ENCODE results near the gene CPM. TPM values are rescaled to one million over a fixed set of nuclear protein-coding genes. Genes with fewer than 3 reads are reported as not detected.

Gene CPM
- total and polyA plus RNA-seq, 2 of the 4 experiments (the other 2 are of a cell fraction) = 2.0 to 8.8 TPM

DNA sequence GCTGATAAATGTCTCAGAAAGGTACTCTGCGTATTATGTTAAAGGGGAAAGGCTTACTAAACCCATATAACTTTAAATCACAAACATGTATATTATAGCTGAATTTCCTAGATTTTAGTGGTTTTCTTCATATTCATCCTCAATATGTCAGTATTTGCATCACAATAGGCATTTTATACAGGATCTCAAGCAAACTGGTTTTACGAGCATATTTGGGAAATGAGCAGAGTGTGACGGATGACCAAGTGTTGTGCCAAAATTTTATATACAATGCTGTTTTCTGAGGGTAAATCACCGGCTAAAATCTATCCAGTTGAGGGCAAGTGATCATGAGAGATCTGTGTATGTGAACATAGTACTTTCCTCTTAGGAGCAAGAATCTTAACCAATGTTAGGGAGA is 8.4 kb downstream of the CPM start:
- ATAC-seq (ENCODE audit: low read depth) (no peak), DNase-seq (no peak)
- Histone ChIP-seq H3K23ac (ENCODE audit: low read depth, low read length) (no peak overlapping the region), H2AK5ac (ENCODE audit: low read depth, low read length) (no peak overlapping the region), H4K5ac (ENCODE audit: low read depth, low read length) (no peak overlapping the region), H3K4me1 (ENCODE audit: control insufficient read depth, insufficient read depth, low read length) (no peaks in the 10 kb centered on the region), H2AFZ (replicated peaks; ENCODE audit: low read length, poor library complexity) (no peak overlapping the region), H3K9me1 (ENCODE audit: insufficient read depth, low read length) (no peaks in the 10 kb centered on the region), H3K4ac (ENCODE audit: low read depth, low read length) (no peak overlapping the region), H3K18ac (ENCODE audit: low read depth, low read length) (no peak overlapping the region), H3K56ac (ENCODE audit: extremely low read depth, insufficient read depth, low read length) (no peak overlapping the region), H3K9ac (ENCODE audit: low read depth, low read length) (no peak overlapping the region), H2BK120ac (ENCODE audit: low read depth, low read length) (no peak overlapping the region), H4K20me1 (ENCODE audit: insufficient read depth, low read length) (no peaks in the 10 kb centered on the region), H3K9me3 (ENCODE audit: control insufficient read depth, insufficient read depth, low read length) (no peaks in the 10 kb centered on the region), H4K91ac (ENCODE audit: insufficient read depth, low read depth, low read length) (no peak overlapping the region), H2AK9ac (replicated peaks; ENCODE audit: low read depth, low read length, poor library complexity) (no peak overlapping the region), H2BK5ac (ENCODE audit: low read depth, low read length, poor library complexity, severe bottlenecking) (no peak overlapping the region), H4K8ac (ENCODE audit: low read depth in 2 of 2, low read length in 2 of 2) (no peak overlapping the region), H3K14ac (replicated peaks; ENCODE audit: low read depth, low read length) (no peak overlapping the region), H2BK20ac (ENCODE audit: low read depth, low read length) (no peak overlapping the region), H3K27me3 (ENCODE audit: control insufficient read depth, insufficient read depth, low read length) (no peaks in the 10 kb centered on the region), H3K27ac (ENCODE audit: insufficient read depth, low read length) (no peak overlapping the region), H3K36me3 (ENCODE audit: control insufficient read depth, insufficient read depth, low read length) (no peaks in the 10 kb centered on the region), H3K4me3 (ENCODE audit: insufficient read depth, low read depth, low read length) (no peak overlapping the region), H3K79me1 (ENCODE audit: low read depth in 1 of 2, low read length in 2 of 2) (no peaks in the 10 kb centered on the region), H3K4me2 (ENCODE audit: low read depth, low read length) (no peak overlapping the region), H2BK15ac (ENCODE audit: low read depth, low read length) (no peak overlapping the region)
- TF ChIP-seq CHD1 (IDR thresholded peaks at IDR 0.05; ENCODE audit: low read depth, low read length) = no peak
- TF ChIP-seq, protein P1, sequence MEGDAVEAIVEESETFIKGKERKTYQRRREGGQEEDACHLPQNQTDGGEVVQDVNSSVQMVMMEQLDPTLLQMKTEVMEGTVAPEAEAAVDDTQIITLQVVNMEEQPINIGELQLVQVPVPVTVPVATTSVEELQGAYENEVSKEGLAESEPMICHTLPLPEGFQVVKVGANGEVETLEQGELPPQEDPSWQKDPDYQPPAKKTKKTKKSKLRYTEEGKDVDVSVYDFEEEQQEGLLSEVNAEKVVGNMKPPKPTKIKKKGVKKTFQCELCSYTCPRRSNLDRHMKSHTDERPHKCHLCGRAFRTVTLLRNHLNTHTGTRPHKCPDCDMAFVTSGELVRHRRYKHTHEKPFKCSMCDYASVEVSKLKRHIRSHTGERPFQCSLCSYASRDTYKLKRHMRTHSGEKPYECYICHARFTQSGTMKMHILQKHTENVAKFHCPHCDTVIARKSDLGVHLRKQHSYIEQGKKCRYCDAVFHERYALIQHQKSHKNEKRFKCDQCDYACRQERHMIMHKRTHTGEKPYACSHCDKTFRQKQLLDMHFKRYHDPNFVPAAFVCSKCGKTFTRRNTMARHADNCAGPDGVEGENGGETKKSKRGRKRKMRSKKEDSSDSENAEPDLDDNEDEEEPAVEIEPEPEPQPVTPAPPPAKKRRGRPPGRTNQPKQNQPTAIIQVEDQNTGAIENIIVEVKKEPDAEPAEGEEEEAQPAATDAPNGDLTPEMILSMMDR (conservative IDR thresholded peaks at IDR 0.05; ENCODE audit: low read depth, low read length) = no peak
- no peak for TF ChIP-seq MAFK (IDR thresholded peaks at IDR 0.05; ENCODE audit: low read depth, low read length)
- TF ChIP-seq ELK1 (IDR thresholded peaks at IDR 0.05; ENCODE audit: borderline replicate concordance, low read depth, low read length) = no peak
- TF ChIP-seq FOS (IDR thresholded peaks at IDR 0.05; ENCODE audit: low read depth, low read length) = no peak
- TF ChIP-seq RAD21 (IDR thresholded peaks at IDR 0.05; ENCODE audit: low read length) = no peak
- TF ChIP-seq BHLHE40 (IDR thresholded peaks at IDR 0.05; ENCODE audit: low read depth, low read length) = no peak
- TF ChIP-seq SMC3 (IDR thresholded peaks at IDR 0.05; ENCODE audit: low read depth, low read length) = no peak
- TF ChIP-seq MXI1 (IDR thresholded peaks at IDR 0.05; ENCODE audit: borderline replicate concordance, low read depth, low read length) = no peak
- TF ChIP-seq POLR2A (IDR thresholded peaks at IDR 0.05; ENCODE audit: low read depth, low read length) = no peak
- TF ChIP-seq MAZ (IDR thresholded peaks at IDR 0.05; ENCODE audit: borderline replicate concordance, low read depth, low read length) = no peak
- no peak for TF ChIP-seq CEBPB (IDR thresholded peaks at IDR 0.05; ENCODE audit: low read depth, low read length)
- no peak for TF ChIP-seq RCOR1 (IDR thresholded peaks at IDR 0.05; ENCODE audit: insufficient replicate concordance, low read length)
- TF ChIP-seq, protein P2, sequence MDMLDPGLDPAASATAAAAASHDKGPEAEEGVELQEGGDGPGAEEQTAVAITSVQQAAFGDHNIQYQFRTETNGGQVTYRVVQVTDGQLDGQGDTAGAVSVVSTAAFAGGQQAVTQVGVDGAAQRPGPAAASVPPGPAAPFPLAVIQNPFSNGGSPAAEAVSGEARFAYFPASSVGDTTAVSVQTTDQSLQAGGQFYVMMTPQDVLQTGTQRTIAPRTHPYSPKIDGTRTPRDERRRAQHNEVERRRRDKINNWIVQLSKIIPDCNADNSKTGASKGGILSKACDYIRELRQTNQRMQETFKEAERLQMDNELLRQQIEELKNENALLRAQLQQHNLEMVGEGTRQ (IDR thresholded peaks at IDR 0.05; ENCODE audit: low read depth, low read length) = no peak
- TF ChIP-seq RFX5 (IDR thresholded peaks at IDR 0.05; ENCODE audit: low read depth, low read length) = no peak
- TF ChIP-seq NFE2L2 (IDR thresholded peaks at IDR 0.05; ENCODE audit: low read depth, low read length) = no peak
- WGBS, 2 experiments (ENCODE audit: extremely low coverage in 2 of 2, insufficient read length in 1 of 2) = no CpG with 5 or more reads among the region's 4 CpGs
- intact Hi-C loops (cut with micrococcal nuclease) = no loop called here
- ChIA-PET CTCF (interaction anchor here (0.6 kb wide), 1 partner anchor 52 kb away, joined by 7 read pairs; no protein-coding TSS in a partner anchor), POLR2A (ENCODE audit: unreplicated experiment) (no interaction called here)
- dilution Hi-C loops (cut with HindIII; ENCODE audit: low sequenced_read_pairs, unreplicated experiment) = no loop called here
- no TSS peak for BruUV-seq (replicated peaks)
- in situ Hi-C loops (cut with MboI; ENCODE audit: low sequenced_read_pairs) = no loop called here
